ENCODE measurements around the gene RAP1GDS1. TPM values are rescaled to one million over a fixed set of nuclear protein-coding genes. Genes with fewer than 3 reads are reported as not detected.

RAP1GDS1 gene
- total RNA-seq, 4 donors from 2014 or later: 36.2 to 40.9 (median 37.9) TPM

DNA sequence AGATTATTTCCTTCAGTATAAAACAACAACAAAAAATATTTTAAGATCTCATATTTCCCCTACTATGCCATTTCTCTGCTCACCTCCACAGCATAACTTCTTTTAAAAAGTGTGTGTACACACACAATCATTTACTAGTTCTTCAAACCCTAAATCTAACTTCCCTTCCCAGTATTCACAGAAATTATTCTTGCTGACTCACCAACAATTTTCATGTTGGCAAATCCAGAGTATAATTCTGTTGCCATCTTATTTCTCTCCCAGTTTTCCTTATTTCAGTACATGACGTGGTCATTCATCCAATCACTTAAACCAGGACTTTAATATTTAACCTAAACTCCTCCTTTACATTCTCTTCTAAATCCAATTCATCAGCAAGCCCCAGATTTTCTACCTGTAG, 11.4 kb upstream of the RAP1GDS1 start:
- TF ChIP-seq, protein P1, sequence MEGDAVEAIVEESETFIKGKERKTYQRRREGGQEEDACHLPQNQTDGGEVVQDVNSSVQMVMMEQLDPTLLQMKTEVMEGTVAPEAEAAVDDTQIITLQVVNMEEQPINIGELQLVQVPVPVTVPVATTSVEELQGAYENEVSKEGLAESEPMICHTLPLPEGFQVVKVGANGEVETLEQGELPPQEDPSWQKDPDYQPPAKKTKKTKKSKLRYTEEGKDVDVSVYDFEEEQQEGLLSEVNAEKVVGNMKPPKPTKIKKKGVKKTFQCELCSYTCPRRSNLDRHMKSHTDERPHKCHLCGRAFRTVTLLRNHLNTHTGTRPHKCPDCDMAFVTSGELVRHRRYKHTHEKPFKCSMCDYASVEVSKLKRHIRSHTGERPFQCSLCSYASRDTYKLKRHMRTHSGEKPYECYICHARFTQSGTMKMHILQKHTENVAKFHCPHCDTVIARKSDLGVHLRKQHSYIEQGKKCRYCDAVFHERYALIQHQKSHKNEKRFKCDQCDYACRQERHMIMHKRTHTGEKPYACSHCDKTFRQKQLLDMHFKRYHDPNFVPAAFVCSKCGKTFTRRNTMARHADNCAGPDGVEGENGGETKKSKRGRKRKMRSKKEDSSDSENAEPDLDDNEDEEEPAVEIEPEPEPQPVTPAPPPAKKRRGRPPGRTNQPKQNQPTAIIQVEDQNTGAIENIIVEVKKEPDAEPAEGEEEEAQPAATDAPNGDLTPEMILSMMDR (IDR thresholded peaks at IDR 0.05): no peak
- no peak for TF ChIP-seq POLR2A (IDR thresholded peaks at IDR 0.05)
- H3K27me3 ChIP-seq: no peaks in the 10 kb centered on the region
- H3K36me3 ChIP-seq: no peaks in the 10 kb centered on the region
- intact Hi-C loops (cut with DNase I): loop anchor here (10.0 kb wide), 1 partner anchor 95 kb away; no protein-coding TSS in a partner anchor
- no peak for DNase-seq
- H3K4me3 ChIP-seq (replicated peaks in 1 of 3): no peak overlapping the region
- H3K4me1 ChIP-seq: no peaks in the 10 kb centered on the region
- no peaks in the 10 kb centered on the region for H3K9me3 ChIP-seq
- H3K27ac ChIP-seq: no peak overlapping the region
- 96 to 97% methylated on average over 1 of the region's 1 CpG for WGBS, 2 donors

DNA sequence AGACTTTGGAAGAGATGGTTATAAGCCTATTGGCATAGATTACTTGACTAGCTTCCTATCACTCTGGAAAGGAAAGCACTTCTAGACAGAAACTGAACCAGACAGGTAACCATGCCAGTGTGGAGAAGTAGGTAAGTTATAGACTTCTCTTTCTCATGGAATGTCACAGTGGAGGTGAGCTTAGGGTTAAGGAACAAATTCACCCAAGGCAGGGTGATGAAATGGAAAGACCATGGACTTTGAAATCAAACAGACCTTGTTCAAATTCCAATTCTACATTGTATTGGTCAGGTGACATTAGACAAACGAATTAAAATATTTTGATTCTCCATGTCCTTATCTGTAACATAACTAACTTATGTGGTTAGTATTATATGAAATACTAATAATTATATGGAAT, 7.7 kb upstream of the RAP1GDS1 start:
- TF ChIP-seq, protein P1 (IDR thresholded peaks at IDR 0.05): no peak
- TF ChIP-seq POLR2A (IDR thresholded peaks at IDR 0.05): no peak
- Histone ChIP-seq H3K4me3 (replicated peaks in 1 of 3) (no peak overlapping the region), H3K27ac (no peak overlapping the region), H3K36me3 (no peaks in the 10 kb centered on the region), H3K4me1 (no peaks in the 10 kb centered on the region), H3K9me3 (no peaks in the 10 kb centered on the region), H3K27me3 (no peaks in the 10 kb centered on the region)
- 87 to 92% methylated on average over 1 of the region's 1 CpG for WGBS, 2 donors
- intact Hi-C loops (cut with DNase I): loop anchor here (10.0 kb wide), 1 partner anchor 99 kb away; no protein-coding TSS in a partner anchor
- DNase-seq: no peak

DNA sequence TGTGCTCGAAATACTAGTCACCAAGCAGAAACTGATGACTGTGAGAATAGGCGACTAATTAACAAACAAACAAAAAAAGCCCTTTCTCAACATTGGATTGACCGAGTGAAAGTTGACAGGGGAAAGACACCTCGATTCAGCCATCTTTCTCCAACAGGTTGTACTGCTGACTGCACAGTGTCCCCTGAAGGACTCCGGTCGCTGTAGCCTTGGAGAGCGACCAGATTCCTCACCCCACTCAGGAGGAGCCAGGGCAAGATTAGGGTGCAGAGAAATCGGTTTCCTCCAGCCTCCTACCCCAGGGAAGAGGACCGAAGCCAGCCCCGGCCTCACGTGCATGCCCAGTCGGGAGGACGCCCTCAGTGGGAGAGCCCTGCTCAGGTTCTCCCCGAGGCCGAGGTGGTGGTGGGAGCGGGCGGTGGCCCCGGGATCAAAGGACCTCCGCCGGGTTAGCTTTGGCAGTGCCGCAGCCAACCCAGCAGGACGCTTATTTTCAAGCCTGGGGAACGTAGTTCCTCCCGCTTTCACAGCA, 1.1 kb upstream of the RAP1GDS1 start:
- intact Hi-C loops (cut with DNase I): no loop called here
- H3K9me3 ChIP-seq: no peaks in the 10 kb centered on the region
- TF ChIP-seq, protein P1 (IDR thresholded peaks at IDR 0.05): no peak
- TF ChIP-seq POLR2A (IDR thresholded peaks at IDR 0.05): no peak
- no peaks in the 10 kb centered on the region for H3K27me3 ChIP-seq
- 1% methylated on average over 19 of the region's 24 CpGs for WGBS, 2 donors
- DNase-seq: peak; percentile 67 to 68
- no peaks in the 10 kb centered on the region for H3K36me3 ChIP-seq
- peak overlapping the region; percentile 93 to 98 (median 97) for H3K27ac ChIP-seq
- peaks cover 3 to 16% of the 10 kb centered on the region in 2 donors for H3K4me1 ChIP-seq
- peak overlapping the region; percentile 47 to 80 (median 72) for H3K4me3 ChIP-seq (replicated peaks in 1 of 3)

DNA sequence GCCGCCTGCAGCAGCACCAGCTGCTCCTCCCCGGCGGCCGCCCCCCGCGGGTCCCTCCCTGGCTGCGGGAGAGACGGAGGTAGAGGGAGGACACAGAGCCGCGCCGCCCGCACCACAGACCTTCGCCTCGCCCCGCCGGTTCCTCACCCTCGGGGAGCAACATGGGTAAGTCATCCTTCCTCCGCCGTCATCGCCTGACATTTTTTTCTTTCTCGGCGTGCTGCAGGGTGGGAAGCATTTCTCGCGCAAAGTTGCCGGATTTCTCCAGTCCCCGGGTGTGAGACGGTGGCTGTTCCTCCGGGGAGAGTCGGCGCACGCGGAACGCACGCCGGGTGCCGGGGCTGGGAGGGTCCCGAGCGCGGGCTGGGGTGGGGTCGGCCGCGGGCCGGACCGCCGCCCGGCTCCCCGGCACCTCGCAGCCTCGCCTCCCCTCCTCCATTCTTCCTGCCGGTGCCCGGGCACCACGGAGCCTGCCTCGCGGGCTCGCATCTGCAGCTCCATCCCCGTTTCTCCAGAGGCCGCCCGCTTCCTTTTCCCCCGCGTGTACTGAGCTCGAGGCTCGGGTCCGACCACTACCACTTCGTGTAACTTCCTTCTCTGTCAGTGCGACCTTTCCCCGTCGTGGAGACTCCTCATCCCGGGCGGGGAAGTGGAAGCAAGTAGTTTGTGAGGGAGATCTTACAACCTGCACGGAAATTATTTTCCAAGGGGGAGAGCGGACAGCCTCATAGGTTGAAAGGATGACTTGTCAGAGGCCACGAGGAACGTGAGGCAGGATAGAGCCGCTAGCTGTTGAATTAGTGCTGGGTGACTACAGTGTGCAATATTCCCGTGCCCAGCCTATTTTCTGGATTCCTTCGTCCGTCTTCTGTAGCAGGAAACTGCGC, 464 bp downstream of the RAP1GDS1 start:
- Histone ChIP-seq H3K4me3 (replicated peaks in 1 of 3) (peak overlapping the region; percentile 73 to 80 (median 77)), H3K36me3 (no peaks in the 10 kb centered on the region), H3K9me3 (no peaks in the 10 kb centered on the region), H3K27ac (peak overlapping the region; percentile 76 to 91 (median 84)), H3K4me1 (peaks cover 3 to 16% of the 10 kb centered on the region in 2 donors), H3K27me3 (no peaks in the 10 kb centered on the region)
- intact Hi-C loops (cut with DNase I): no loop called here
- TF ChIP-seq, protein P1 (IDR thresholded peaks at IDR 0.05): no peak
- TF ChIP-seq POLR2A (IDR thresholded peaks at IDR 0.05): no peak
- 2% methylated on average over 28 to 33 of the region's 78 CpGs for WGBS, 2 donors
- DNase-seq: peak; percentile 48 to 54

DNA sequence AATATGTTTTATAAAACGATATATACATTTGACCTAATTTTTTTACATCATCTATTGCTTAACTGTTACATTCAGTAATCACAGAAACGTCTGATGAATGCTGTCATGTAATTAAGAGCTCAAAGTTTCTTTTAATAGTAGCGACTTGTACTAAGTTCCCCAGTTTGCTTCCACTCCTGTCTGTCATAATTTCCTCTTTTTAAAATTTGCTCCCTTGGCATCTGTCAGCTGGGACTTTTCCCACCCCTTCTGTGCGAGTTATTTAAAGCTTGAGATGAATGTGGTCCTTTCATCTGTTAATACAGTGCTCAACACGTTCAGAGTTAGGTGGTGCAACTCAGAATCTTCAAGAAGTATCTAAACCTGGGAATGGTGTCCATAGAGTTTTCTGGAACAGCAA, 1.2 kb downstream of the RAP1GDS1 start:
- Histone ChIP-seq H3K36me3 (no peaks in the 10 kb centered on the region), H3K4me3 (replicated peaks in 1 of 3) (peak overlapping the region in 1 of 3 donors; percentile 80), H3K9me3 (no peaks in the 10 kb centered on the region), H3K4me1 (peaks cover 3 to 16% of the 10 kb centered on the region in 2 donors), H3K27me3 (no peaks in the 10 kb centered on the region), H3K27ac (no peak overlapping the region)
- no peak for TF ChIP-seq POLR2A (IDR thresholded peaks at IDR 0.05)
- TF ChIP-seq, protein P1 (IDR thresholded peaks at IDR 0.05): no peak
- 29 to 31% methylated on average over 5 of the region's 5 CpGs for WGBS, 2 donors
- intact Hi-C loops (cut with DNase I): no loop called here
- no peak for DNase-seq
